IPS DF 6.9 (cell line): ENCODE data around the gene KIF26B.

Source experiments
- DNase-seq: peaks from one replicate; pipeline ENCODE4 v3.0.0-alpha.2; 2013; ENCODE audit warnings: low read depth, low spot score
- H3K27ac ChIP-seq: one replicate; pipeline ENCODE4 v1.5.1; 2013; ENCODE audit warnings: low read length, control low read depth
- H3K27me3 ChIP-seq: 2 replicates; pipeline ENCODE4 v1.6.1; 2013; ENCODE audit warnings: mild to moderate bottlenecking, low read length; ENCODE audit not compliant: control insufficient read depth, insufficient read depth
- H3K36me3 ChIP-seq: 2 replicates; pipeline ENCODE4 v1.6.1; 2013; ENCODE audit warnings: low read length; ENCODE audit not compliant: control insufficient read depth, insufficient read depth
- H3K4me1 ChIP-seq: 2 replicates; pipeline ENCODE4 v1.6.1; 2013; ENCODE audit warnings: low read length; ENCODE audit not compliant: control insufficient read depth, insufficient read depth
- H3K4me3 ChIP-seq: 2 replicates; pipeline ENCODE4 v1.5.1; 2013; ENCODE audit warnings: mild to moderate bottlenecking, low read length
- H3K9me3 ChIP-seq: 2 replicates; pipeline ENCODE4 v1.6.1; 2013; ENCODE audit warnings: low read length, inconsistent platforms; ENCODE audit not compliant: control insufficient read depth, insufficient read depth
- WGBS: extraction: QIAGEN DNeasy Blood & Tissue Kit; methylation state at CpG from one replicate; pipeline ENCODE4 v1.1.7; 2013; ENCODE audit warnings: mixed read lengths, missing lambda C conversion rate; ENCODE audit not compliant: insufficient read length, insufficient coverage; 5-methylcytosine and 5-hydroxymethylcytosine counted together

The KIF26B gene

DNA sequence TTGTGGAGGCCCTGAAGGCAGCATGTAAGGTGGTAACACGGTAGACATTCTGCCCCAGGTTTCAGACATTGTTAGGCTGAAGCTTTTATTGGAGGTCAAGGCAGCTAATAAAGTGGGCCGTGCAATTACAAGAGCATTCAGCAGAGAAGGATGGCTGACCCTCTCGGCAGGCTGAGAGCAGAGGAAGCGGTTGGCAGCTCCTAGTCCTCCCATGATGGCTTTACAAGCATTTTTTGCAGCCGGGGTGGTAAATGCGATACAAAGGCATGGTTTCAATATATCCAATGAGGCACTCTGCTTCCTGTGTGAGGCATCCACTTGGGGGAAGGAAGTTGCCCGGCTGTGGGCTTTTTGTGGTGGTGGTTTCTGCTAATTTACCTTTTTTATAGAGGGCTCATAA is 14.6 kb downstream of the KIF26B start:
- DNase-seq: no peak
- H3K4me3 ChIP-seq: no peak overlapping the region; the same call in 1 of the 2 replicates
- no peaks in the 10 kb centered on the region for H3K9me3 ChIP-seq
- no peak overlapping the region for H3K27ac ChIP-seq
- H3K36me3 ChIP-seq: no peaks in the 10 kb centered on the region
- no peaks in the 10 kb centered on the region for H3K4me1 ChIP-seq
- no CpG with 5 or more reads among the region's 7 CpGs for WGBS
- no peaks in the 10 kb centered on the region for H3K27me3 ChIP-seq

DNA sequence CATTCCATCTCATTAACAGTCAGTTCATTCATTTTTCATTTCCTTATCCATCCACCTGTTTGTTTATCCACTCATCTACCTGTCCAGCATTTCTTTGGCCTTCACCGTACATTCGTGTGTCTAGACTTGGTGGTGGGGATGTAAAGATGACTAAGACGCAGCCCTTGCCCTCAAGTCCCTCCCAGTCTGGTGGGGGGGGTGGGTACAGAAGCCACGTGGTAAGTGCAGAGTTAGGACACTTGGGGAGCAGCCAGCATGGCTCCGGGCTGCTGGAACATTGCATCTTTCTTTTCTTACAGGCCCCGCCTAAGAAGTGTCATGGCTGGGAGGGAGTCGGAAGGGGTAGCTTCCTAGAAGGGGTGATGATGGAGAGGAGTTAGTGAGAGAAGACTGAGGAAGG is 17.2 kb downstream of the KIF26B start:
- Histone ChIP-seq H3K27me3 (no peaks in the 10 kb centered on the region), H3K36me3 (no peaks in the 10 kb centered on the region), H3K9me3 (no peaks in the 10 kb centered on the region), H3K4me3 (no peak overlapping the region), H3K27ac (no peak overlapping the region), H3K4me1 (no peaks in the 10 kb centered on the region)
- DNase-seq: no peak
- no CpG with 5 or more reads among the region's 7 CpGs for WGBS

DNA sequence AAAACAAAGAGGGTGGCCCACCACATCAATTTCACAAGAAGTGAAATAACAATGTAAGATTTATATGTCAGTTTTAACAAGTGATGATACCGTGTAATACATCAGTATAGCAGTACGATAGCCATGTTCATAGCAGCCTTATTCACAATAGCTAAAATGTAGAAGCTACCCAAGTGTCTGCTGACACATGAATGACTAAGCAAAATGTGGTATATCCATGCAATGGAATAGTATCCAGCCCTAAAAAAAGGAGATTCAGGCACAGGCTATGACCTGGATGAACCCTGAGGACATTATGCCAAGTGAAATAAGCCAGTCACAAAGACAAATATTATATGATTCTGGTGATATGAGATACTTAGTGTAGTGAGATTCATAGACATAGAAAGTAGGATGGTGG is 18.0 kb downstream of the KIF26B start:
- no peaks in the 10 kb centered on the region for H3K27me3 ChIP-seq
- no peak for DNase-seq
- no peaks in the 10 kb centered on the region for H3K9me3 ChIP-seq
- no peaks in the 10 kb centered on the region for H3K36me3 ChIP-seq
- no CpG with 5 or more reads among the region's 2 CpGs for WGBS
- H3K4me1 ChIP-seq: no peaks in the 10 kb centered on the region
- no peak overlapping the region for H3K4me3 ChIP-seq
- H3K27ac ChIP-seq: no peak overlapping the region

DNA sequence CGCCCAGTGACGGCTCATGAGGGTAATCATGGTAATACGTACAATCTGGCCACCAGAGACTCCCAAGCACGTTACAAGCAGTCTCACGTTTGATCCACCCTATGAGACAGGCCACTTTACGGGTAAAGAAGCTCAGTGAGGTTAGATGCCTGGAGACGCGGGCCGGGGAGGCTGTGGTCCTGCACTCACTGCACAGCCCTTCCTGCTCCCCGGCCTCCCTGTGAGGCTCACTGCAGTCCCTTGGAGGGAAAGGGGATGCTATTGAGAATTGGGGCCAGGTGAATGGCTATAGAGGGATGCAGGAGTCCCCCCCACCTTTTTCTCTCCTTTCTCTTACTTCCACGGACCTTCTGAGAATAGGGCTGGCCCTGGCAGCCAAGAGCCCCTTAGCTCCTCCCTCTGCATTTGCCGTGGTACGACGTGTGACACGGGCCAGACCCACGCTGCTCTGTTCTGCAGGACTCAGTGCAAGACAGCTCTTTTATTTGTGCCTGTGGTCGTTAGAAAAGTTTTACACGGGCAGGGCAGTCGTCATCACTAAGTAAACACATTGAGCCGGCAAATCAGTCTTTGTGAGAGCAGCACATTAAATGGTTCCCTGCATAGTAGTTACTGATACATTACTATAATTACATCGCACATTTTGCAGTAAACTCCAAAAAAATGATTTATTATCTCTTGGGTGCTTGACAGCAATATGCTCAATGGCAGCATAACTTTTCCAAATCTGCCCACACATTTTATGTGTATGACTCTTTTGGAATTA is 18.8 kb downstream of the KIF26B start:
- DNase-seq: no peak
- Histone ChIP-seq H3K27ac (no peak overlapping the region), H3K9me3 (no peaks in the 10 kb centered on the region), H3K4me3 (no peak overlapping the region), H3K27me3 (no peaks in the 10 kb centered on the region), H3K4me1 (no peaks in the 10 kb centered on the region), H3K36me3 (no peaks in the 10 kb centered on the region)
- no CpG with 5 or more reads among the region's 21 CpGs for WGBS

DNA sequence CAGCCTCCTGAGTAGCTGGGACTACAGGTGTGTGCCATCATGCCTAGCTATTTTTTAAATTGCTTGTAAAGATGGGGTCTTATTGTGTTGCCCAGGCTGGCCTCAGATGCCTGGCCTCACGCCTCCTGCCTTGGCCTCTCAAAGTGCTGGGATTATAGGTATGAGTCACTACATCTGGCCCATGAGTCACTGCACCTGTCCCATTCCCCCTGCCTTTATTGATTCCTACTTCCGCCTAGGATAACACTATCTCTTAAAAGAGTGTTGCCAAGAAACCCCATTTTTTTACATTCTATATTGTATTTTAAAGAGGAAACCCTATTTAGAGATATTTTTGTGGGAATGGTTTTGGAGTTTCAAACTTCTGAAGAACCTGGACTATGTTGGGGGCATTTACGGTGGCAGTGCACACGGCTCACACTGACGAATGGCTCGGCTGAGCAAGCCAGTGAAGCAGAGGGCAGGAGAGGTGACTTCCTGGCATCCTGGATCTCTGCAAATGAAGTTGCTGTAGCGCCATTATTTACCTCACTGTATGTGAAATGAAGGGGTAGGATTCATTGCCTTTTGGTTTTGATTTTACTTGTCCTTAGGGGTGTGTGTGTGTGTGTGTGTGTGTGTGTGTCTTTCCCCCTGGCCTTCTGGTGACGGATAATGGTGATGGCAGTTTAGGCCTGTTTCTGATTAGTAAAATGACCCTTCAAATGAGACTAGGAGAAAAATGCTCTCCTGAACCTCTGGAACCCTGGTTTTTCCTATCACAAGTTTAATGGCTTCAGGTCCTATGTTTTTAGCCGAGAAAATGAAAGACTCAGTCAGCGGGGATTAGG is 22.5 kb downstream of the KIF26B start:
- no peak for DNase-seq
- Histone ChIP-seq H3K27me3 (no peaks in the 10 kb centered on the region), H3K4me1 (peaks cover 2% of the 10 kb centered on the region; the same call in 1 of the 2 replicates), H3K27ac (no peak overlapping the region), H3K9me3 (no peaks in the 10 kb centered on the region), H3K4me3 (no peak overlapping the region), H3K36me3 (no peaks in the 10 kb centered on the region)
- WGBS: 100% methylated on average over 2 of the region's 10 CpGs

DNA sequence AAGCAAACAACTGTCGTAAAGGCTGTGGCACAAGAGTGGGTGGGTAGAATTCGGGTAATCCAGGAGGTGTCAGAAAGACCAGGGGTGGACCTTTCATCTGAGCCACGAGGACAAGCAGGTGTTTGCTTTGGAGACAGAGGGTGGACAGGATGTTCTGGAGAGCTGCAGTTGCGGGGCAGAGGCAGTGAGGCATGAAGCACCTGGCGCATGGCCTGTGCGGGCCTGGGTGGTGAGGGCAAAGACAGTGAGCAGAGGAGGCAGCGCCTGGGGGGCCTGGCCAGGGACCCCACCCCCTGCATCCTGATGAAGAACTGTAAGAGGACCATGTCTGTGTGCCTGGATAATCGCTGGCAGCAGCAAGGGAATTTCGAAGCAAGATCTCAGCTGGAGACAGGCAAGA is 24.9 kb downstream of the KIF26B start:
- no peak overlapping the region for H3K27ac ChIP-seq
- no peak for DNase-seq
- no peak overlapping the region for H3K4me3 ChIP-seq
- H3K36me3 ChIP-seq: no peaks in the 10 kb centered on the region
- H3K9me3 ChIP-seq: no peaks in the 10 kb centered on the region
- H3K4me1 ChIP-seq: peaks cover 2% of the 10 kb centered on the region; the same call in 1 of the 2 replicates
- no CpG with 5 or more reads among the region's 9 CpGs for WGBS
- H3K27me3 ChIP-seq: no peaks in the 10 kb centered on the region; the same call in 1 of the 2 replicates

DNA sequence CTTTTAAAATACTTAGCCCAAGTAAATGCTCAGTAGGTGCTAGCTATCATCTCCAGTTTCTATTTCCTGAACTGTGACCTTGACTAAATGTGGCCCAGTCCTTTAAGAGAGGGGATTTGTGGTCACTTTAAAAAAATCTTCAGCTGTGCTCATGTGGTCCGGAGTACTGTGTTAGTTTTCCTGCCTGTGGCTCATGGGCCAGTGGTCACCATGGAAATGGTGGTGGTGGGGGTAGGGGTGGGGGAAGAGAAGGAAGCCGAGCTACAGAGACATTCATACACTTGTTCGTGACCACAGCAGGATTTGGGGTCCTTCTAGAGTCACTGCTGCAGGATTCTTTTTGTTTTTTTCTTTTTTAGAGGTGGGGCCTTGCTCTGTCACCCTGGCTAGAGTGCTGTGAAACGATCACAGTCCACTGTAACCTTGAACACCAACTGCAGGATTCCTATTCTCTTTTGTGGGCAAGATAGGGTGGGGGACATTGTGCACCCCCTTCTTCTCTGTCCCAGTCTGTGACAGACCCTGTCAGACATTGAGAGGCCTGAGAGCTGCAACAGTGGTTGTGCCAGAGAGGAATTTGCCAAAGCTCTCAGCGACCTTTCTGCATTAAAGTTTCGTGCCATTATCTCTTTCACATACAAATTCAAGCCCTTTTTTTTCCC is 25.8 kb downstream of the KIF26B start:
- Histone ChIP-seq H3K4me3 (no peak overlapping the region), H3K27ac (no peak overlapping the region), H3K36me3 (no peaks in the 10 kb centered on the region), H3K9me3 (no peaks in the 10 kb centered on the region), H3K27me3 (no peaks in the 10 kb centered on the region; the same call in 1 of the 2 replicates), H3K4me1 (peaks cover 2% of the 10 kb centered on the region; the same call in 1 of the 2 replicates)
- no peak for DNase-seq
- WGBS: no CpG with 5 or more reads among the region's 6 CpGs

DNA sequence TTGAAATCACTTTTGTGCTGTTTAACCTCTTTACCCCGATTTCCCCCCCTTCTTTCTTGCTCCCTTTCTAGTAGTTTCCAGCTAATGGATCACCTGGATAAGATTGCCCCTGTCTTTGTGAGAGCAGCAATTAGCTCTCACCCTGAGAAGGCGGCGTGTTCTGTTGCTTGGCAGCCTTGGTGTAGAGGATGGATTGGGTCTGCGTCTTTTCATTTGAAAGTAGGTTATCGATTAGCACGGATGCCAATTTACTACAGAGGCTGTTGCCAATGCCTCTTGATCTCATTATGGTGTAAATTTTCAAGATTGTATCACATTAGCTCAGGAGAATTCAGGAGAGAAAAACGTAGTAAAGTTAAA is 26.4 kb downstream of the KIF26B start:
- no peak overlapping the region for H3K4me3 ChIP-seq
- H3K27ac ChIP-seq: no peak overlapping the region
- H3K27me3 ChIP-seq: no peaks in the 10 kb centered on the region; the same call in 1 of the 2 replicates
- no peaks in the 10 kb centered on the region for H3K9me3 ChIP-seq
- WGBS: no CpG with 5 or more reads among the region's 7 CpGs
- DNase-seq: no peak
- H3K4me1 ChIP-seq: peaks cover 2% of the 10 kb centered on the region; the same call in 1 of the 2 replicates
- no peaks in the 10 kb centered on the region for H3K36me3 ChIP-seq

DNA sequence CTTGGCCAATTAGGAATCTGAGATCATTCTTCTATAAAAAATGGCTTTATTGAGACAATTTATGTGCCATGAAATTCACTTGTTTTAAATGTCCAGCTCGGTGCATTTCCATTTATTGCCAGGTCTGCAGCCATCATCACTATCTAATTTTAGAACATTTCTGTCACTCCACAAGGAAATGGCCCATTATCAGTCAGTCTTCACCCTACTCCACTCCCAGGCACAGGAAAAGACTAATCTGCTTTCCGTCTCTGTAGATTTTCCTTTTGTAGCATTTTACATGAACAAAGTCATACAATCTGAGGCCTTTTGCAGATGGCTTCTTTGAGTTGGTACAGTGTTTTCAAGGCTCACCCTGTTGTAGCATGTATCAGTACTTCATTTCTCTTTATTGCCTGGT is 27.2 kb downstream of the KIF26B start:
- no peak for DNase-seq
- no CpG with 5 or more reads among the region's 2 CpGs for WGBS
- Histone ChIP-seq H3K9me3 (no peaks in the 10 kb centered on the region), H3K27me3 (no peaks in the 10 kb centered on the region; the same call in 1 of the 2 replicates), H3K4me1 (peaks cover 2% of the 10 kb centered on the region; the same call in 1 of the 2 replicates), H3K36me3 (no peaks in the 10 kb centered on the region), H3K27ac (no peak overlapping the region), H3K4me3 (no peak overlapping the region)

DNA sequence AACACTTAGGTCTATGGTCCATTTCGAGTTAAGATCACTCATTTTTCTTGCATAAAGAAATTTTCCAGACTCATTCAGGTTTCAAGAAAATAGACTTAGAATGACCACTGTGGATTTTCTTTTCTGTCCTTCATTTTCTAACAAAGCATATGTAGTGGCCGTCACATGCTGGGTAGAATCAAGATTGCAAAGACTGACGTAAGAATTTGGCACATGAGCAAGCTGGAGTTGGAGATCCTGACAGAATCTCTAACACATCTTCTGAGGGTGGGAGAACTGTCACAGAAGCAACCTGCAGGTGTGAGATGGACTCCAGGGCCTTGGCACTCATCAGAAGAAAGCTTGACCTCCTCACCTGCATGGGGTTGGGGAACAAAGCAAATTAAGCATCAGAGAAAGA is 28.6 kb downstream of the KIF26B start:
- Histone ChIP-seq H3K36me3 (no peaks in the 10 kb centered on the region), H3K4me1 (peaks cover 2% of the 10 kb centered on the region; the same call in 1 of the 2 replicates), H3K9me3 (no peaks in the 10 kb centered on the region), H3K27me3 (no peaks in the 10 kb centered on the region; the same call in 1 of the 2 replicates), H3K4me3 (no peak overlapping the region), H3K27ac (no peak overlapping the region)
- DNase-seq: no peak
- no CpG with 5 or more reads among the region's 3 CpGs for WGBS
